Measurements from ENCODE around the gene ACOT11.

DNA sequence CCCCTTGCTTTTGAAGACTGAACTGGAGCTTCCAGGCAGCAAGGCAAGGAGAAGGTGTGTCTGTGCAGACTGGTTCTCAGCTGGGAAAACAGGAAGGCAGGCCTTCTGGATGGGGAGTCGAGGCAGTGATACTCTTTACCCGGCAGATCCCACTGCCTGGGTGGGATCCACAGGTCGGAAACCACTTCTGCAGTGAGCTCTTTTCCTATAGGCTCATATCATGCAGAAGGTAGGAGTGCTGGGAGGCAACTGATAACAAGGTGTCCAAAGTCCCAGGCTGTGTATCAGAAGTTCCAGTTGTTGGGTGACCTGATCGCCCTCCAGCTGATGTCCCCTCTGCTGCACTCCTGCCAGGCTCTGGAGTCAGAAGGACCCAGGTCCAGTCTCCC lies 17.1 kb downstream of the ACOT11 start:
- TF ChIP-seq RAD21 (conservative IDR thresholded peaks at IDR 0.05) = no peak
- TF ChIP-seq, protein P1, sequence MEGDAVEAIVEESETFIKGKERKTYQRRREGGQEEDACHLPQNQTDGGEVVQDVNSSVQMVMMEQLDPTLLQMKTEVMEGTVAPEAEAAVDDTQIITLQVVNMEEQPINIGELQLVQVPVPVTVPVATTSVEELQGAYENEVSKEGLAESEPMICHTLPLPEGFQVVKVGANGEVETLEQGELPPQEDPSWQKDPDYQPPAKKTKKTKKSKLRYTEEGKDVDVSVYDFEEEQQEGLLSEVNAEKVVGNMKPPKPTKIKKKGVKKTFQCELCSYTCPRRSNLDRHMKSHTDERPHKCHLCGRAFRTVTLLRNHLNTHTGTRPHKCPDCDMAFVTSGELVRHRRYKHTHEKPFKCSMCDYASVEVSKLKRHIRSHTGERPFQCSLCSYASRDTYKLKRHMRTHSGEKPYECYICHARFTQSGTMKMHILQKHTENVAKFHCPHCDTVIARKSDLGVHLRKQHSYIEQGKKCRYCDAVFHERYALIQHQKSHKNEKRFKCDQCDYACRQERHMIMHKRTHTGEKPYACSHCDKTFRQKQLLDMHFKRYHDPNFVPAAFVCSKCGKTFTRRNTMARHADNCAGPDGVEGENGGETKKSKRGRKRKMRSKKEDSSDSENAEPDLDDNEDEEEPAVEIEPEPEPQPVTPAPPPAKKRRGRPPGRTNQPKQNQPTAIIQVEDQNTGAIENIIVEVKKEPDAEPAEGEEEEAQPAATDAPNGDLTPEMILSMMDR (IDR thresholded peaks at IDR 0.05; ENCODE audit: poor library complexity, severe bottlenecking) = no peak
- TF ChIP-seq EZH2 (IDR thresholded peaks at IDR 0.05; ENCODE audit: borderline replicate concordance, insufficient read depth, low read length, poor library complexity, severe bottlenecking) = no peak
- no peak for TF ChIP-seq MXI1 (conservative IDR thresholded peaks at IDR 0.05; ENCODE audit: poor library complexity, severe bottlenecking)
- TF ChIP-seq POLR2AphosphoS5 (IDR thresholded peaks at IDR 0.05) = no peak
- TF ChIP-seq, protein P2, sequence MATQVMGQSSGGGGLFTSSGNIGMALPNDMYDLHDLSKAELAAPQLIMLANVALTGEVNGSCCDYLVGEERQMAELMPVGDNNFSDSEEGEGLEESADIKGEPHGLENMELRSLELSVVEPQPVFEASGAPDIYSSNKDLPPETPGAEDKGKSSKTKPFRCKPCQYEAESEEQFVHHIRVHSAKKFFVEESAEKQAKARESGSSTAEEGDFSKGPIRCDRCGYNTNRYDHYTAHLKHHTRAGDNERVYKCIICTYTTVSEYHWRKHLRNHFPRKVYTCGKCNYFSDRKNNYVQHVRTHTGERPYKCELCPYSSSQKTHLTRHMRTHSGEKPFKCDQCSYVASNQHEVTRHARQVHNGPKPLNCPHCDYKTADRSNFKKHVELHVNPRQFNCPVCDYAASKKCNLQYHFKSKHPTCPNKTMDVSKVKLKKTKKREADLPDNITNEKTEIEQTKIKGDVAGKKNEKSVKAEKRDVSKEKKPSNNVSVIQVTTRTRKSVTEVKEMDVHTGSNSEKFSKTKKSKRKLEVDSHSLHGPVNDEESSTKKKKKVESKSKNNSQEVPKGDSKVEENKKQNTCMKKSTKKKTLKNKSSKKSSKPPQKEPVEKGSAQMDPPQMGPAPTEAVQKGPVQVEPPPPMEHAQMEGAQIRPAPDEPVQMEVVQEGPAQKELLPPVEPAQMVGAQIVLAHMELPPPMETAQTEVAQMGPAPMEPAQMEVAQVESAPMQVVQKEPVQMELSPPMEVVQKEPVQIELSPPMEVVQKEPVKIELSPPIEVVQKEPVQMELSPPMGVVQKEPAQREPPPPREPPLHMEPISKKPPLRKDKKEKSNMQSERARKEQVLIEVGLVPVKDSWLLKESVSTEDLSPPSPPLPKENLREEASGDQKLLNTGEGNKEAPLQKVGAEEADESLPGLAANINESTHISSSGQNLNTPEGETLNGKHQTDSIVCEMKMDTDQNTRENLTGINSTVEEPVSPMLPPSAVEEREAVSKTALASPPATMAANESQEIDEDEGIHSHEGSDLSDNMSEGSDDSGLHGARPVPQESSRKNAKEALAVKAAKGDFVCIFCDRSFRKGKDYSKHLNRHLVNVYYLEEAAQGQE (IDR thresholded peaks at IDR 0.05; ENCODE audit: borderline replicate concordance) = no peak
- TF ChIP-seq EP300 (conservative IDR thresholded peaks at IDR 0.05; ENCODE audit: poor library complexity, severe bottlenecking) = no peak

Measured in neural cell (in vitro differentiated cells).